ENCODE data around the gene IER3IP1. TPM values are rescaled to one million over a fixed set of nuclear protein-coding genes. Genes with fewer than 3 reads are reported as not detected.

IER3IP1 gene
- total and polyA plus RNA-seq, 11 donors = 6.9 to 21.9 (median 10.5) TPM

- no peaks in the 10 kb centered on the region for H3K27me3 ChIP-seq
- intact Hi-C loops (cut with DNase I) = no loop called here
- H3K4me1 ChIP-seq = no peaks in the 10 kb centered on the region
- TF ChIP-seq POLR2A (IDR thresholded peaks at IDR 0.05) = no peak
- no peak for TF ChIP-seq CTCF (IDR thresholded peaks at IDR 0.05)
- H3K4me3 ChIP-seq = no peak overlapping the region
- no peak overlapping the region for H3K27ac ChIP-seq
- no peak for ATAC-seq
- DNase-seq = no peak
- H3K36me3 ChIP-seq = peaks cover 0 to 100% (median 90%) of the 10 kb centered on the region in 9 donors
- 82 to 94% (median 90%) methylated on average over 6 of the region's 6 CpGs for WGBS, 4 donors
- H3K9me3 ChIP-seq = no peaks in the 10 kb centered on the region
These were observed 65.5 kb downstream of the IER3IP1 start for GRCh38 chr18:47110492-47111274.

DNA sequence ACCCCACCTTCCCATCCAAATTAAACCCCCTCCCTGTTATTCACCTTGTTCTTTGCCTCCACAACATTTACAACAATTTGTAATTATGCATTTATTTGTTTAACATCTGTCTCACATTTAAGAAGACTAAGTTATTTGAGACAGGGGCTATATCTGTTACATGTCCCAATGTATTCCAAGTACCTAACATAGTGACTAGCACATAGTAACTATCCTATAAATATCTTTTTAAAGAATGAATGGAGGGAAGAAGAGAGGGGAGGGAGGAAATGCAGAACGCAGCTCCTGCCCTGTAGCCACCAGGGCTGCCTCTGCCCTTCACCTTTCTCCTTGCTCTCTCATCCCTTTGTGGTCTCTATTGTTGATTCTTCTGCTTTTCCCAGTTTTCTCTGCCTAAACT is 66.4 kb downstream of the IER3IP1 start:
- 28 to 59% (median 39%) methylated on average over 1 of the region's 1 CpG for WGBS, 4 donors

DNA sequence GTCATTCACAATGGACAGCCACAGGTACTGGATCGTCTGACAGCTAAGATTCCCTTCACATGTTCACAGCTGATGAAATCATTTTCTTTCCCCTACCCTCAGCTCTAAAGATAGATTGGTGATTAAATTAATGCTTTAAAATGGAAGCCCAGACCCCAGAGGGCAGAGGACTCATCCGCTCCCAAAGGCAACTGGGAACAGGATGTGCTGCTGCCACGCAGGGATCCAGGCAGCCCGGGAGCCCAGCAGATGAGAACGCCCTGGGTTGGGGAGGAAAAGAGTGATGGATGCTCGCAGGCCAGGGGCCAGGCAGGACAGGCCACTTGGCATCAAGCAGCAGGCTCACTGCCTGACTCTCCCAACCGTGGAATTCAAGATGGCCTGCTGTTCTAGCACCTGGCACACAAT is 67.2 kb downstream of the IER3IP1 start:
- ATAC-seq = no peak
- intact Hi-C loops (cut with DNase I) = loop anchor here in 2 of 10 donors (10.0 kb wide), 2 partner anchors 636 to 646 kb away; no protein-coding TSS in a partner anchor
- no peaks in the 10 kb centered on the region for H3K9me3 ChIP-seq

More for the DNA sequence above, 66.4 kb downstream of the IER3IP1 start:
- Histone ChIP-seq H3K27ac (no peak overlapping the region), H3K9me3 (no peaks in the 10 kb centered on the region), H3K36me3 (peaks cover 0 to 100% (median 92%) of the 10 kb centered on the region in 9 donors), H3K4me1 (no peaks in the 10 kb centered on the region), H3K4me3 (no peak overlapping the region), H3K27me3 (no peaks in the 10 kb centered on the region)
- no peak for DNase-seq
- intact Hi-C loops (cut with DNase I) = loop anchor here in 2 of 10 donors (10.0 kb wide), 2 partner anchors 635 to 645 kb away; no protein-coding TSS in a partner anchor
- no peak for ATAC-seq
- TF ChIP-seq POLR2A (IDR thresholded peaks at IDR 0.05) (no peak), CTCF (IDR thresholded peaks at IDR 0.05) (no peak)

More for the DNA sequence above, 67.2 kb downstream of the IER3IP1 start:
- H3K4me3 ChIP-seq = no peak overlapping the region
- H3K4me1 ChIP-seq = no peaks in the 10 kb centered on the region
- WGBS, 4 donors = 88 to 92% (median 91%) methylated on average over 6 to 7 of the region's 7 CpGs
- TF ChIP-seq POLR2A (IDR thresholded peaks at IDR 0.05) = no peak
- TF ChIP-seq CTCF (IDR thresholded peaks at IDR 0.05) = no peak
- H3K27me3 ChIP-seq = no peaks in the 10 kb centered on the region
- DNase-seq = no peak
- no peak overlapping the region for H3K27ac ChIP-seq
- H3K36me3 ChIP-seq = peaks cover 0 to 100% (median 91%) of the 10 kb centered on the region in 9 donors
